GM23248 (cell line): ENCODE measurements around the gene TNS3. TPM values are rescaled to one million over a fixed set of nuclear protein-coding genes. Genes with fewer than 3 reads are reported as not detected.

Experiments
- DNase-seq: peaks from one replicate; pipeline ENCODE4 v3.0.0-alpha.2; 2015
- H2AFZ ChIP-seq: fragments of 200-600 bp; sonication (generic); 2 replicates; pipeline ENCODE4 v1.6.1; 2016; ENCODE audit warnings: antibody characterized with exemption
- H3F3A ChIP-seq: fragments of 200-600 bp; sonication (generic); 2 replicates; pipeline ENCODE4 v1.6.1; 2016; ENCODE audit warnings: mild to moderate bottlenecking, antibody characterized with exemption, mixed run types; ENCODE audit not compliant: insufficient read depth
- H3K27ac ChIP-seq: fragments of 200-600 bp; sonication (generic); 2 replicates; pipeline ENCODE4 v1.5.1; 2016; ENCODE audit warnings: mild to moderate bottlenecking
- H3K27me3 ChIP-seq: fragments of 200-600 bp; sonication (generic); replicated peaks from 2 replicates; pipeline ENCODE4 v1.6.1; 2016; ENCODE audit warnings: mild to moderate bottlenecking; ENCODE audit not compliant: insufficient read depth
- H3K36me3 ChIP-seq: fragments of 200-600 bp; sonication (generic); 2 replicates; pipeline ENCODE4 v1.6.1; 2016; ENCODE audit warnings: low read depth, mild to moderate bottlenecking
- H3K4me1 ChIP-seq: fragments of 200-600 bp; sonication (generic); 2 replicates; pipeline ENCODE4 v1.6.1; 2016; ENCODE audit warnings: mild to moderate bottlenecking; ENCODE audit not compliant: insufficient read depth
- H3K4me2 ChIP-seq: fragments of 200-600 bp; sonication (generic); one replicate; pipeline ENCODE4 v1.6.1; 2016; ENCODE audit warnings: mild to moderate bottlenecking; ENCODE audit not compliant: unreplicated experiment
- H3K4me3 ChIP-seq: fragments of 200-600 bp; sonication (generic); 2 replicates; pipeline ENCODE4 v1.5.1; 2016; ENCODE audit warnings: mild to moderate bottlenecking
- H3K79me2 ChIP-seq: fragments of 200-600 bp; sonication (generic); 2 replicates; pipeline ENCODE4 v1.6.1; 2016; ENCODE audit warnings: mild to moderate bottlenecking; ENCODE audit not compliant: insufficient read depth
- H3K9ac ChIP-seq: fragments of 200-600 bp; sonication (generic); 2 replicates; pipeline ENCODE4 v1.6.1; 2016; ENCODE audit warnings: mild to moderate bottlenecking
- H3K9me2 ChIP-seq: fragments of 200-600 bp; sonication (generic); 2 replicates; pipeline ENCODE4 v1.6.1; 2016; ENCODE audit warnings: mixed run types, mild to moderate bottlenecking, moderate library complexity; ENCODE audit not compliant: insufficient read depth
- H3K9me3 ChIP-seq: fragments of 200-600 bp; sonication (generic); one replicate; pipeline ENCODE4 v1.6.1; 2017; ENCODE audit warnings: low read depth
- H4K20me1 ChIP-seq: fragments of 200-600 bp; sonication (generic); 2 replicates; pipeline ENCODE4 v1.6.0; 2016; ENCODE audit not compliant: insufficient read depth
- EZH2 ChIP-seq: fragments of 200-600 bp; sonication (generic); IDR thresholded peaks from 2 replicates; pipeline ENCODE4 v1.6.1; 2018; ENCODE audit warnings: antibody characterized with exemption, mild to moderate bottlenecking; ENCODE audit not compliant: insufficient read depth, poor library complexity, severe bottlenecking
- EZH2phosphoT487 ChIP-seq: fragments of 200-600 bp; sonication (generic); IDR thresholded peaks from 2 replicates; pipeline ENCODE4 v1.6.1; 2018; ENCODE audit warnings: antibody characterized with exemption, moderate library complexity, mild to moderate bottlenecking, low read depth; ENCODE audit not compliant: insufficient read depth
- WGBS, 2 experiments: methylation state at CpG; one replicate each; pipeline ENCODE4 v1.1.6; 2015 to 2017; ENCODE audit warnings: low lambda C conversion rate in 2 of 2, low coverage in 1 of 2; ENCODE audit errors: missing lambda C conversion rate in 2 of 2; 5-methylcytosine and 5-hydroxymethylcytosine counted together
- in situ Hi-C: fragments of 300-500 bp; cut with MboI; formaldehyde crosslinking; loops from 2 replicates; pipeline ENCODE4 v1.15.0; 2020
- polyA plus RNA-seq: library from polyadenylated mRNA; unstranded; fragments of >200 nt; fragmentation: Nextera tagmentation; extraction: Ambion mirVana; gene quantifications from 2 replicates; pipeline ENCODE4 v1.2.1, GENCODE V29; 2016
- total RNA-seq: library from RNA; depleted of rRNA; stranded (reverse); fragments of >200 nt; shearing (Covaris generic); gene quantifications from 2 replicates; pipeline ENCODE4 v1.2.3, GENCODE V29; 2014

TNS3 gene
- total and polyA plus RNA-seq, 2 experiments from 2014 or later = 18.6 to 47.0 TPM

GRCh38 chr7:47358944-47359588, 222.8 kb downstream of the TNS3 start:
- 92 to 94% methylated on average over 8 of the region's 8 CpGs for WGBS, 2 experiments
- Histone ChIP-seq H3K4me3 (no peak overlapping the region), H3K27ac (no peak overlapping the region), H3F3A (0 out of 2 replicates have a peak, but pooled peaks cover 7% of the 10 kb centered on the region), H3K4me2 (no peak overlapping the region), H3K27me3 (no peaks in the 10 kb centered on the region), H3K4me1 (peaks cover 16% of the 10 kb centered on the region), H4K20me1 (peaks cover 3% of the 10 kb centered on the region; the same call in 1 of the 2 replicates), H2AFZ (no peak overlapping the region), H3K36me3 (no peaks in the 10 kb centered on the region), H3K9ac (no peak overlapping the region), H3K9me2 (peaks cover 4% of the 10 kb centered on the region; the same call in 1 of the 2 replicates), H3K79me2 (peaks cover 57% of the 10 kb centered on the region), H3K9me3 (no peaks in the 10 kb centered on the region)
- in situ Hi-C loops = no loop called here
- TF ChIP-seq EZH2 (no peak), EZH2phosphoT487 (no peak)
- DNase-seq = no peak

- peaks cover 16% of the 10 kb centered on the region for H3K4me1 ChIP-seq
- in situ Hi-C loops = no loop called here
- no peaks in the 10 kb centered on the region for H3K36me3 ChIP-seq
- peaks cover 4% of the 10 kb centered on the region; the same call in 1 of the 2 replicates for H3K9me2 ChIP-seq
- 0 out of 2 replicates have a peak, but pooled peaks cover 7% of the 10 kb centered on the region for H3F3A ChIP-seq
- no peak overlapping the region for H2AFZ ChIP-seq
- no peak for DNase-seq
- H3K27me3 ChIP-seq = no peaks in the 10 kb centered on the region
- no peak for TF ChIP-seq EZH2phosphoT487
- TF ChIP-seq EZH2 = no peak
- H3K4me2 ChIP-seq = no peak overlapping the region
- peaks cover 65% of the 10 kb centered on the region for H3K79me2 ChIP-seq
- no peak overlapping the region for H3K27ac ChIP-seq
- 97 to 98% methylated on average over 14 of the region's 14 CpGs for WGBS, 2 experiments
- peaks cover 3% of the 10 kb centered on the region; the same call in 1 of the 2 replicates for H4K20me1 ChIP-seq
- H3K4me3 ChIP-seq = no peak overlapping the region
- no peaks in the 10 kb centered on the region for H3K9me3 ChIP-seq
- no peak overlapping the region for H3K9ac ChIP-seq
These were observed 223.6 kb downstream of the TNS3 start for GRCh38 chr7:47358357-47358756.

DNA sequence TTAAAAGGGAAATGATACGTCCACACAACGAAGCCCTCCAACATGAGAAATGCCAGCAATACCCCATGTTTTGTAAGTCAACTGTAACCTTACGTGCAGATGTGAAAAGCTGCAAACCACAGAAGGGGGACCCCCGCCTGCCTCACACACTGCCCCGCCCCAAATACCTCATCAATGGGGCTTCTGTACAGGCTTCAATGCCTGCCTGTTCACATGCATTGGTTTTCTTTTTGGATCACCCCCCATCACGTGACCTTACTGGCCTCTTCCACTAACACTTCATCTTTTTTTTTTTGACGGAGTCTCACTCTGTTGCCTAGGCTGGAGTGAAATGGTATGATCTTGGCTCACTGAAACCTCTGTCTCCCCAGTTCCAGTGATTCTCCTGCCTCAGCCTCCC, 224.0 kb downstream of the TNS3 start:
- in situ Hi-C loops = no loop called here
- peaks cover 16% of the 10 kb centered on the region for H3K4me1 ChIP-seq

GRCh38 chr7:47357361-47357760, 224.6 kb downstream of the TNS3 start:
- Histone ChIP-seq H3K79me2 (peaks cover 72% of the 10 kb centered on the region), H3K27me3 (no peaks in the 10 kb centered on the region), H3K9me3 (no peaks in the 10 kb centered on the region), H3K4me1 (peaks cover 16% of the 10 kb centered on the region), H3F3A (0 out of 2 replicates have a peak, but pooled peaks cover 4% of the 10 kb centered on the region), H3K27ac (no peak overlapping the region), H3K9me2 (no peaks in the 10 kb centered on the region), H3K4me3 (no peak overlapping the region), H3K4me2 (no peak overlapping the region), H3K36me3 (no peaks in the 10 kb centered on the region; the same call in 1 of the 2 replicates), H4K20me1 (peaks cover 3% of the 10 kb centered on the region; the same call in 1 of the 2 replicates), H2AFZ (no peak overlapping the region), H3K9ac (no peak overlapping the region)
- DNase-seq = no peak
- TF ChIP-seq EZH2phosphoT487 (no peak), EZH2 (no peak)
- in situ Hi-C loops = no loop called here
- 91 to 93% methylated on average over 10 of the region's 10 CpGs for whole genome bisulfite sequencing, 2 experiments

More for the DNA sequence above, 224.0 kb downstream of the TNS3 start:
- H3K27me3 ChIP-seq = no peaks in the 10 kb centered on the region
- H3K79me2 ChIP-seq = peaks cover 70% of the 10 kb centered on the region
- H3F3A ChIP-seq = 0 out of 2 replicates have a peak, but pooled peaks cover 7% of the 10 kb centered on the region
- peaks cover 1% of the 10 kb centered on the region; the same call in 1 of the 2 replicates for H3K9me2 ChIP-seq
- DNase-seq = no peak
- TF ChIP-seq EZH2 (no peak), EZH2phosphoT487 (no peak)
- H2AFZ ChIP-seq = no peak overlapping the region
- H3K9ac ChIP-seq = no peak overlapping the region
- WGBS, 2 experiments = 89 to 92% methylated on average over 7 of the region's 7 CpGs
- H3K27ac ChIP-seq = no peak overlapping the region
- H3K36me3 ChIP-seq = no peaks in the 10 kb centered on the region; the same call in 1 of the 2 replicates
- H3K4me2 ChIP-seq = no peak overlapping the region
- H3K4me3 ChIP-seq = no peak overlapping the region
- H3K9me3 ChIP-seq = no peaks in the 10 kb centered on the region
- H4K20me1 ChIP-seq = peaks cover 3% of the 10 kb centered on the region; the same call in 1 of the 2 replicates
